CD4-positive, alpha-beta T cell treated with Interleukin-4 for 1 hour (primary cell): ENCODE measurements around the gene UBE2S.
"Not testable (repeated sequence)": the region's sequence is repeated elsewhere in the genome, so short reads cannot be mapped to it uniquely, and the experiment has no call there.

Source experiments
- DNase-seq, 2 donors: peaks; one replicate each; pipeline ENCODE4 v3.0.0-alpha.2; 2020 to 2022

Gene UBE2S

GRCh38 chr19:55439052-55439451 lies 31.5 kb upstream of the UBE2S start:
- DNase-seq = no peak

GRCh38 chr19:55437410-55437809 lies 29.8 kb upstream of the UBE2S start:
- DNase-seq = no peak

GRCh38 chr19:55436847-55437246 lies 29.3 kb upstream of the UBE2S start:
- no peak for DNase-seq

GRCh38 chr19:55435020-55435419 lies 27.4 kb upstream of the UBE2S start:
- no peak for DNase-seq

- no peak for DNase-seq
Observed at GRCh38 chr19:55434356-55434919, 26.9 kb upstream of the UBE2S start.

- no peak for DNase-seq
Observed at GRCh38 chr19:55433292-55433691, 25.7 kb upstream of the UBE2S start.

GRCh38 chr19:55432241-55432959 lies 24.8 kb upstream of the UBE2S start:
- no peak for DNase-seq

- no peak for DNase-seq
Observed at GRCh38 chr19:55431183-55431582, 23.6 kb upstream of the UBE2S start.

- DNase-seq = no peak
Observed at GRCh38 chr19:55426042-55426441, 18.5 kb upstream of the UBE2S start.

GRCh38 chr19:55424518-55424917 lies 16.9 kb upstream of the UBE2S start:
- DNase-seq = no peak

- DNase-seq = no peak
Observed at GRCh38 chr19:55423225-55424005, 15.8 kb upstream of the UBE2S start.

GRCh38 chr19:55421281-55421680 lies 13.7 kb upstream of the UBE2S start:
- peak; percentile 27 to 56 for DNase-seq

GRCh38 chr19:55419624-55420236 lies 12.1 kb upstream of the UBE2S start:
- no peak for DNase-seq

GRCh38 chr19:55419103-55419502 lies 11.5 kb upstream of the UBE2S start:
- no peak for DNase-seq

- peak; percentile 61 to 72 for DNase-seq
Observed at GRCh38 chr19:55418185-55418584, 10.6 kb upstream of the UBE2S start.

- DNase-seq = no peak
Observed at GRCh38 chr19:55410168-55410567, 2.6 kb upstream of the UBE2S start.

GRCh38 chr19:55409179-55409578 lies 1.6 kb upstream of the UBE2S start:
- DNase-seq = not testable (repeated sequence)

GRCh38 chr19:55408533-55408872 lies 915 bp upstream of the UBE2S start:
- no peak for DNase-seq

GRCh38 chr19:55407800-55408532 lies 378 bp upstream of the UBE2S start:
- DNase-seq = peak; percentile 99

GRCh38 chr19:55406826-55407549 lies 600 bp downstream of the UBE2S start:
- DNase-seq = peak in 1 of 2 donors; percentile 27

- DNase-seq = peak in 1 of 2 donors; percentile 19
Observed at GRCh38 chr19:55406091-55406825, 1.3 kb downstream of the UBE2S start.

- DNase-seq = no peak
Observed at GRCh38 chr19:55405638-55406037, 1.9 kb downstream of the UBE2S start.
